ENCODE measurements around the gene CATSPERD. TPM values are rescaled to one million over a fixed set of nuclear protein-coding genes. Genes with fewer than 3 reads are reported as not detected.
A peak's percentile ranks its signal among the peaks of the same experiment; 100 is the strongest.

Gene CATSPERD
- total and polyA plus RNA-seq, 9 donors = 0.67 to 4.5 TPM; not detected in 7

GRCh38 chr19:5691822-5692722 lies 28.4 kb upstream of the CATSPERD start:
- 29 to 47% (median 30%) methylated on average over 36 to 42 of the region's 42 CpGs for WGBS, 3 donors
- Histone ChIP-seq H3K9me3 (no peaks in the 10 kb centered on the region), H3K27me3 (no peaks in the 10 kb centered on the region), H3K4me1 (ENCODE audit: insufficient read depth) (peaks cover 9% of the 10 kb centered on the region), H3K27ac (peak overlapping the region in 1 of 2 donors; percentile 51), H3K36me3 (no peaks in the 10 kb centered on the region), H3K4me3 (no peak overlapping the region)
- TF ChIP-seq EP300 (IDR thresholded peaks at IDR 0.05) = no peak
- TF ChIP-seq, protein P1, sequence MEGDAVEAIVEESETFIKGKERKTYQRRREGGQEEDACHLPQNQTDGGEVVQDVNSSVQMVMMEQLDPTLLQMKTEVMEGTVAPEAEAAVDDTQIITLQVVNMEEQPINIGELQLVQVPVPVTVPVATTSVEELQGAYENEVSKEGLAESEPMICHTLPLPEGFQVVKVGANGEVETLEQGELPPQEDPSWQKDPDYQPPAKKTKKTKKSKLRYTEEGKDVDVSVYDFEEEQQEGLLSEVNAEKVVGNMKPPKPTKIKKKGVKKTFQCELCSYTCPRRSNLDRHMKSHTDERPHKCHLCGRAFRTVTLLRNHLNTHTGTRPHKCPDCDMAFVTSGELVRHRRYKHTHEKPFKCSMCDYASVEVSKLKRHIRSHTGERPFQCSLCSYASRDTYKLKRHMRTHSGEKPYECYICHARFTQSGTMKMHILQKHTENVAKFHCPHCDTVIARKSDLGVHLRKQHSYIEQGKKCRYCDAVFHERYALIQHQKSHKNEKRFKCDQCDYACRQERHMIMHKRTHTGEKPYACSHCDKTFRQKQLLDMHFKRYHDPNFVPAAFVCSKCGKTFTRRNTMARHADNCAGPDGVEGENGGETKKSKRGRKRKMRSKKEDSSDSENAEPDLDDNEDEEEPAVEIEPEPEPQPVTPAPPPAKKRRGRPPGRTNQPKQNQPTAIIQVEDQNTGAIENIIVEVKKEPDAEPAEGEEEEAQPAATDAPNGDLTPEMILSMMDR (IDR thresholded peaks at IDR 0.05) = no peak
- DNase-seq = peak in 2 of 5 donors; percentile 30 to 50
- intact Hi-C loops (cut with DNase I) = loop anchor here in 1 of 4 donors (5.0 kb wide), 1 partner anchor 645 kb away; no protein-coding TSS in a partner anchor

DNA sequence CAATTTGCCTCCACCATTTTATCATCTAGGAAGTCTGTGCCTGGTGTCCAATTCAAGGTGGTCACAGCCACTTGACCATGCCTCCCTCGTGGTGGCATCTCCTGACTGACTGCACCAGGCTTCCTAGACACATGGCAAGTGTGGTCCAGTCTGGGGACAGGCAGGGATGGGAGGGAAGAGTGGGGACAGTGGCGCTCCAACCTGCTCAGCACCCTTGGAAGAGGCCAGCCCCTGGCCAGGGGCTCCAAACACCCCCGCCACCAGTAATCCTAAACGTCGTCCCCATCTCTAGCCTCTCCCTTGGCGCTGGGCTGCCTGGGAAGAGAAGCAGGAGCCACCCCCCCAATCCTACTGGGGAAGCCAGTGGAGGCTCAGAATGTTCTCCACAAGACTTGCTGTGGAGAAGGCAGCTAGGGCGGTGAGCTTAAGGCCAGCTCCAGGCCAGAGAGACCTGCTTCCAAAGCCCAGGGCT lies 27.7 kb upstream of the CATSPERD start:
- Histone ChIP-seq H3K27ac (no peak overlapping the region), H3K36me3 (no peaks in the 10 kb centered on the region), H3K4me3 (no peak overlapping the region), H3K9me3 (no peaks in the 10 kb centered on the region), H3K27me3 (no peaks in the 10 kb centered on the region), H3K4me1 (ENCODE audit: insufficient read depth) (peaks cover 4% of the 10 kb centered on the region)
- TF ChIP-seq, protein P1 (IDR thresholded peaks at IDR 0.05) = no peak
- TF ChIP-seq EP300 (IDR thresholded peaks at IDR 0.05) (no peak), POLR2A (IDR thresholded peaks at IDR 0.05) (no peak)
- DNase-seq = peak in 1 of 5 donors; percentile 12
- 66 to 69% (median 66%) methylated on average over 7 of the region's 7 CpGs for WGBS, 3 donors
- intact Hi-C loops (cut with DNase I) = loop anchor here in 1 of 4 donors (5.0 kb wide), 1 partner anchor 645 kb away; no protein-coding TSS in a partner anchor

DNA sequence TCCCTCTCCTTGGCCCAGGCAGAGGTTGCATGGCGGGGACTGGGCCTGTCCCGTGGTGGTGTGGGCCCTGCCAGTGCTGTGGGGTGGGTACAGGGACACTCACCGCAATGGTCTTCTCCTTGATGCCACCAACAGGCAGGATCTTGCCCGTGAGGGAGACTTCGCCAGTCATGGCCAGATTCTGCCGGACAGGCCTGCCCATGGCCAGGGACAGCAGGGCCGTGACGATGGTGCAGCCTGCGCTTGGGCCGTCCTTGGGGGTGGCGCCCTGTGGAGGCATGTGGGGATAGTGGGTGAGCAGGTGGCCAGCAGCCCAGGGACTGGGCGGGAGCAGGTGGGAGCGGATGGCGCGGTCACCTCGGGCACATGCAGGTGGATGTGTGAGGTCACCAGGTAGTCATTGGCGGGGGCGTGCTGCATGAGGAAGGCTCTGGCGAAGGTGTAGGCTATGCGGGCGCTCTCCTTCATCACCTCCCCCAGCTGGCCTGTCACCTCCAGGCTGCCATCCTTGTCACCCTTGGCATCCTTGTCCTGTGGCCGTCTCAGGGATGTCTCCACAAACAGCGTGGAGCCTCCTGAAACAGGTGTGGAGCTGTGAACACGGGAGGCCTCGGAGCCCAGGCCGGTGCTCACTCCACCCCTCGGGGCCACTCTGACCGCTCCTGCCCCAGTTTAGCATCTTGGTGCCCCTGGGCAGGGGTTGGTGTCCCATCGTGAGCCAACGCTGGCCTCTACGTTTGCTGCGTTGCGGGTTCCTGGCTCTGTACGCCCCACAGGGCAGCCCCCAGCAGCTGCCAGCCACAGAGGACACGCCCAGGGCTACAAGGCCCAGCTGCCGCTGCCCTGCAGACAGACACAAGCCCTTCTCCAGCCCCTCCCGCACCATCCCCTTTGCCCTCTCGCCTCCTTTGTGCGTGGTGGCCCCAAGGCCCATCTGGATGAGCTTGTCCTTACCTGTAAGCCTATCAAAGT lies 27.0 kb upstream of the CATSPERD start:
- WGBS, 3 donors = 73 to 83% (median 73%) methylated on average over 39 of the region's 39 CpGs
- H3K4me3 ChIP-seq = no peak overlapping the region
- H3K27ac ChIP-seq = no peak overlapping the region
- H3K4me1 ChIP-seq (ENCODE audit: insufficient read depth) = peaks cover 4% of the 10 kb centered on the region
- no peak for TF ChIP-seq EP300 (IDR thresholded peaks at IDR 0.05)
- TF ChIP-seq POLR2A (IDR thresholded peaks at IDR 0.05) = no peak
- TF ChIP-seq, protein P1 (IDR thresholded peaks at IDR 0.05) = no peak
- intact Hi-C loops (cut with DNase I) = loop anchor here in 1 of 4 donors (5.0 kb wide), 1 partner anchor 646 kb away; no protein-coding TSS in a partner anchor
- no peaks in the 10 kb centered on the region for H3K9me3 ChIP-seq
- peak in 2 of 5 donors; percentile 18 to 42 for DNase-seq
- no peaks in the 10 kb centered on the region for H3K27me3 ChIP-seq
- H3K36me3 ChIP-seq = no peaks in the 10 kb centered on the region

All from ovary (tissue), 9 donors.